ENCODE measurements around the gene HMCN2. TPM values are rescaled to one million over a fixed set of nuclear protein-coding genes. Genes with fewer than 3 reads are reported as not detected.

Gene HMCN2
- total and polyA plus RNA-seq, 2 of the 4 experiments (the other 2 are of a cell fraction): 0.02 TPM; not detected in 1

- Histone ChIP-seq H2BK120ac (ENCODE audit: low read depth, low read length) (no peak overlapping the region), H4K8ac (ENCODE audit: low read depth in 2 of 2, low read length in 2 of 2) (no peak overlapping the region), H3K18ac (ENCODE audit: low read depth, low read length) (no peak overlapping the region), H3K4ac (ENCODE audit: low read depth, low read length) (no peak overlapping the region), H4K20me1 (ENCODE audit: insufficient read depth, low read length) (peaks cover 8% of the 10 kb centered on the region), H3K27me3 (ENCODE audit: control insufficient read depth, insufficient read depth, low read length) (peaks cover 9% of the 10 kb centered on the region), H3K9me1 (ENCODE audit: insufficient read depth, low read length) (no peaks in the 10 kb centered on the region), H4K5ac (ENCODE audit: low read depth, low read length) (no peak overlapping the region), H3K4me1 (ENCODE audit: control insufficient read depth, insufficient read depth, low read length) (no peaks in the 10 kb centered on the region), H4K91ac (ENCODE audit: insufficient read depth, low read depth, low read length) (no peak overlapping the region), H3K36me3 (ENCODE audit: control insufficient read depth, insufficient read depth, low read length) (no peaks in the 10 kb centered on the region), H3K79me1 (ENCODE audit: low read depth in 1 of 2, low read length in 2 of 2) (no peaks in the 10 kb centered on the region), H3K9ac (ENCODE audit: low read depth, low read length) (no peak overlapping the region), H3K56ac (ENCODE audit: extremely low read depth, insufficient read depth, low read length) (no peak overlapping the region), H2BK15ac (ENCODE audit: low read depth, low read length) (no peak overlapping the region), H3K4me3 (ENCODE audit: insufficient read depth, low read depth, low read length) (no peak overlapping the region), H2BK20ac (ENCODE audit: low read depth, low read length) (no peak overlapping the region), H3K9me3 (ENCODE audit: control insufficient read depth, insufficient read depth, low read length) (no peaks in the 10 kb centered on the region), H3K23ac (ENCODE audit: low read depth, low read length) (no peak overlapping the region), H3K14ac (replicated peaks; ENCODE audit: low read depth, low read length) (no peak overlapping the region), H2AK9ac (replicated peaks; ENCODE audit: low read depth, low read length, poor library complexity) (no peak overlapping the region), H3K27ac (ENCODE audit: insufficient read depth, low read length) (no peak overlapping the region), H2BK5ac (ENCODE audit: low read depth, low read length, poor library complexity, severe bottlenecking) (no peak overlapping the region), H2AFZ (replicated peaks; ENCODE audit: low read length, poor library complexity) (no peak overlapping the region), H2AK5ac (ENCODE audit: low read depth, low read length) (no peak overlapping the region), H3K4me2 (ENCODE audit: low read depth, low read length) (no peak overlapping the region)
- TF ChIP-seq, protein P1, sequence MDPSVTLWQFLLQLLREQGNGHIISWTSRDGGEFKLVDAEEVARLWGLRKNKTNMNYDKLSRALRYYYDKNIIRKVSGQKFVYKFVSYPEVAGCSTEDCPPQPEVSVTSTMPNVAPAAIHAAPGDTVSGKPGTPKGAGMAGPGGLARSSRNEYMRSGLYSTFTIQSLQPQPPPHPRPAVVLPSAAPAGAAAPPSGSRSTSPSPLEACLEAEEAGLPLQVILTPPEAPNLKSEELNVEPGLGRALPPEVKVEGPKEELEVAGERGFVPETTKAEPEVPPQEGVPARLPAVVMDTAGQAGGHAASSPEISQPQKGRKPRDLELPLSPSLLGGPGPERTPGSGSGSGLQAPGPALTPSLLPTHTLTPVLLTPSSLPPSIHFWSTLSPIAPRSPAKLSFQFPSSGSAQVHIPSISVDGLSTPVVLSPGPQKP (IDR thresholded peaks at IDR 0.05; ENCODE audit: borderline replicate concordance, low read depth, low read length): no peak
- no peak for TF ChIP-seq FOS (IDR thresholded peaks at IDR 0.05; ENCODE audit: low read depth, low read length)
- TF ChIP-seq POLR2A (IDR thresholded peaks at IDR 0.05; ENCODE audit: low read depth, low read length): no peak
- TF ChIP-seq CHD1 (IDR thresholded peaks at IDR 0.05; ENCODE audit: low read depth, low read length): no peak
- no peak for TF ChIP-seq RAD21 (IDR thresholded peaks at IDR 0.05; ENCODE audit: low read length)
- TF ChIP-seq RFX5 (IDR thresholded peaks at IDR 0.05; ENCODE audit: low read depth, low read length): no peak
- TF ChIP-seq NFE2L2 (IDR thresholded peaks at IDR 0.05; ENCODE audit: low read depth, low read length): no peak
- TF ChIP-seq, protein P2, sequence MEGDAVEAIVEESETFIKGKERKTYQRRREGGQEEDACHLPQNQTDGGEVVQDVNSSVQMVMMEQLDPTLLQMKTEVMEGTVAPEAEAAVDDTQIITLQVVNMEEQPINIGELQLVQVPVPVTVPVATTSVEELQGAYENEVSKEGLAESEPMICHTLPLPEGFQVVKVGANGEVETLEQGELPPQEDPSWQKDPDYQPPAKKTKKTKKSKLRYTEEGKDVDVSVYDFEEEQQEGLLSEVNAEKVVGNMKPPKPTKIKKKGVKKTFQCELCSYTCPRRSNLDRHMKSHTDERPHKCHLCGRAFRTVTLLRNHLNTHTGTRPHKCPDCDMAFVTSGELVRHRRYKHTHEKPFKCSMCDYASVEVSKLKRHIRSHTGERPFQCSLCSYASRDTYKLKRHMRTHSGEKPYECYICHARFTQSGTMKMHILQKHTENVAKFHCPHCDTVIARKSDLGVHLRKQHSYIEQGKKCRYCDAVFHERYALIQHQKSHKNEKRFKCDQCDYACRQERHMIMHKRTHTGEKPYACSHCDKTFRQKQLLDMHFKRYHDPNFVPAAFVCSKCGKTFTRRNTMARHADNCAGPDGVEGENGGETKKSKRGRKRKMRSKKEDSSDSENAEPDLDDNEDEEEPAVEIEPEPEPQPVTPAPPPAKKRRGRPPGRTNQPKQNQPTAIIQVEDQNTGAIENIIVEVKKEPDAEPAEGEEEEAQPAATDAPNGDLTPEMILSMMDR (conservative IDR thresholded peaks at IDR 0.05; ENCODE audit: low read depth, low read length): no peak
- TF ChIP-seq CEBPB (IDR thresholded peaks at IDR 0.05; ENCODE audit: low read depth, low read length): no peak
- no peak for TF ChIP-seq MXI1 (IDR thresholded peaks at IDR 0.05; ENCODE audit: borderline replicate concordance, low read depth, low read length)
- TF ChIP-seq BHLHE40 (IDR thresholded peaks at IDR 0.05; ENCODE audit: low read depth, low read length): no peak
- TF ChIP-seq MAZ (IDR thresholded peaks at IDR 0.05; ENCODE audit: borderline replicate concordance, low read depth, low read length): no peak
- TF ChIP-seq USF2 (IDR thresholded peaks at IDR 0.05; ENCODE audit: low read depth, low read length): no peak
- no peak for TF ChIP-seq RCOR1 (IDR thresholded peaks at IDR 0.05; ENCODE audit: insufficient replicate concordance, low read length)
- no peak for TF ChIP-seq MAFK (IDR thresholded peaks at IDR 0.05; ENCODE audit: low read depth, low read length)
- TF ChIP-seq SMC3 (IDR thresholded peaks at IDR 0.05; ENCODE audit: low read depth, low read length): no peak
- ChIA-PET CTCF (no interaction called here), POLR2A (ENCODE audit: unreplicated experiment) (no interaction called here)
- in situ Hi-C loops (cut with MboI; ENCODE audit: low sequenced_read_pairs): no loop called here
- DNase-seq: no peak
- ATAC-seq (ENCODE audit: low read depth): no peak
- WGBS, 2 experiments (ENCODE audit: extremely low coverage in 2 of 2, insufficient read length in 1 of 2): no CpG with 5 or more reads among the region's 5 CpGs
- dilution Hi-C loops (cut with HindIII; ENCODE audit: low sequenced_read_pairs, unreplicated experiment): no loop called here
- no TSS peak for BruUV-seq (replicated peaks)
- intact Hi-C loops (cut with micrococcal nuclease): no loop called here
Measured at GRCh38 chr9:130458804-130459067, 193.2 kb downstream of the HMCN2 start.
